IMR-90 (cell line): ENCODE data around the gene LRRTM4. TPM values are rescaled to one million over a fixed set of nuclear protein-coding genes. Genes with fewer than 3 reads are reported as not detected.

Experiments used
- ATAC-seq: fragments of 200-7000 bp; cut with Tn5 transposase; 2 replicates; pipeline ENCODE4 v1.9.1; 2020; ENCODE audit warnings: low read depth, mild to moderate bottlenecking, moderate library complexity
- BruUV-seq: library from RNA; stranded (reverse); fragments of 400-500 nt; replicated peaks from 2 replicates; lab custom pipeline; 2021; lab: Mats Ljungman, UMichigan
- CTCF ChIA-PET: fragments of 300-600 bp; formaldehyde crosslinking; extraction: SDS; loops from one replicate; lab custom pipeline; 2021; ENCODE audit warnings: antibody characterized with exemption; lab: Yijun Ruan, JAX
- POLR2A ChIA-PET: fragments of 300-600 bp; sonication (Branson Sonifier 250); formaldehyde crosslinking; loops from one replicate; lab custom pipeline; 2022; ENCODE audit warnings: antibody characterized with exemption; ENCODE audit not compliant: unreplicated experiment; lab: Charles Lee
- DNase-seq: peaks from one replicate; pipeline ENCODE4 v3.0.0; 2013
- H2AFZ ChIP-seq: replicated peaks from 2 replicates; pipeline ENCODE3; 2013; ENCODE audit warnings: low read length, mild to moderate bottlenecking; ENCODE audit not compliant: poor library complexity
- H2AK5ac ChIP-seq: 2 replicates; pipeline ENCODE4 v1.6.1; 2013; ENCODE audit warnings: low read depth, low read length, inconsistent platforms
- H2AK9ac ChIP-seq: replicated peaks from 2 replicates; pipeline ENCODE3; 2013; ENCODE audit warnings: mild to moderate bottlenecking, low read depth, low read length, moderate library complexity; ENCODE audit not compliant: poor library complexity
- H2BK120ac ChIP-seq: 2 replicates; pipeline ENCODE4 v1.6.1; 2013; ENCODE audit warnings: low read depth, low read length, inconsistent platforms
- H2BK15ac ChIP-seq: 3 replicates; pipeline ENCODE4 v1.6.1; 2013; ENCODE audit warnings: low read depth, low read length, inconsistent platforms
- H2BK20ac ChIP-seq: 2 replicates; pipeline ENCODE4 v1.6.1; 2013; ENCODE audit warnings: low read depth, mild to moderate bottlenecking, inconsistent platforms, low read length, moderate library complexity
- H2BK5ac ChIP-seq: 2 replicates; pipeline ENCODE4 v1.6.1; 2013; ENCODE audit warnings: mild to moderate bottlenecking, low read depth, low read length, inconsistent platforms; ENCODE audit not compliant: poor library complexity, severe bottlenecking
- H3K14ac ChIP-seq: replicated peaks from 2 replicates; pipeline ENCODE4 v1.6.1; 2013; ENCODE audit warnings: low read depth, low read length, inconsistent platforms
- H3K18ac ChIP-seq: 2 replicates; pipeline ENCODE4 v1.6.1; 2013; ENCODE audit warnings: low read depth, low read length, control low read depth
- H3K23ac ChIP-seq: 2 replicates; pipeline ENCODE4 v1.6.1; 2013; ENCODE audit warnings: low read depth, low read length, inconsistent platforms
- H3K27ac ChIP-seq: 2 replicates; pipeline ENCODE4 v1.5.1; 2013; ENCODE audit warnings: mild to moderate bottlenecking, control low read depth, low read length; ENCODE audit not compliant: insufficient read depth
- H3K27me3 ChIP-seq: 2 replicates; pipeline ENCODE4 v1.6.1; 2013; ENCODE audit warnings: low read length; ENCODE audit not compliant: control insufficient read depth, insufficient read depth
- H3K36me3 ChIP-seq: 2 replicates; pipeline ENCODE4 v1.6.1; 2013; ENCODE audit warnings: low read length, mixed read lengths; ENCODE audit not compliant: control insufficient read depth, insufficient read depth
- H3K4ac ChIP-seq: 2 replicates; pipeline ENCODE4 v1.6.1; 2013; ENCODE audit warnings: low read depth, low read length, inconsistent platforms
- H3K4me1 ChIP-seq: 2 replicates; pipeline ENCODE4 v1.6.1; 2013; ENCODE audit warnings: low read length, mixed read lengths; ENCODE audit not compliant: control insufficient read depth, insufficient read depth
- H3K4me2 ChIP-seq: 2 replicates; pipeline ENCODE4 v1.6.1; 2013; ENCODE audit warnings: low read depth, mild to moderate bottlenecking, control low read depth, low read length, moderate library complexity
- H3K4me3 ChIP-seq: 2 replicates; pipeline ENCODE4 v1.5.1; 2013; ENCODE audit warnings: low read depth, mild to moderate bottlenecking, control low read depth, low read length, moderate library complexity; ENCODE audit not compliant: insufficient read depth
- H3K56ac ChIP-seq: 2 replicates; pipeline ENCODE4 v1.6.1; 2013; ENCODE audit warnings: low read length, inconsistent platforms; ENCODE audit not compliant: insufficient read depth; ENCODE audit errors: extremely low read depth
- H3K79me1 ChIP-seq, 2 experiments: 2 replicates each; pipeline ENCODE4 v1.6.1; 2013; ENCODE audit warnings: low read length in 2 of 2, inconsistent platforms in 1 of 2, low read depth in 1 of 2
- H3K9ac ChIP-seq: 2 replicates; pipeline ENCODE4 v1.6.1; 2013; ENCODE audit warnings: low read depth, low read length, control low read depth
- H3K9me1 ChIP-seq: 2 replicates; pipeline ENCODE4 v1.6.1; 2013; ENCODE audit warnings: low read length, inconsistent platforms; ENCODE audit not compliant: insufficient read depth
- H3K9me3 ChIP-seq: 2 replicates; pipeline ENCODE4 v1.6.1; 2013; ENCODE audit warnings: low read length; ENCODE audit not compliant: control insufficient read depth, insufficient read depth
- H4K20me1 ChIP-seq: 2 replicates; pipeline ENCODE4 v1.6.1; 2013; ENCODE audit warnings: low read length, inconsistent platforms; ENCODE audit not compliant: insufficient read depth
- H4K5ac ChIP-seq: 2 replicates; pipeline ENCODE4 v1.6.1; 2013; ENCODE audit warnings: mild to moderate bottlenecking, low read depth, low read length, control low read depth
- H4K8ac ChIP-seq, 2 experiments: 2 replicates each; pipeline ENCODE4 v1.6.1; 2013; ENCODE audit warnings: low read depth in 2 of 2, low read length in 2 of 2, control low read depth in 1 of 2, inconsistent platforms in 1 of 2
- H4K91ac ChIP-seq: 2 replicates; pipeline ENCODE4 v1.6.1; 2013; ENCODE audit warnings: low read depth, low read length, inconsistent platforms; ENCODE audit not compliant: insufficient read depth
- BHLHE40 ChIP-seq: fragments of 150-350 bp; IDR thresholded peaks from 2 replicates; pipeline ENCODE4 v1.6.1; 2016; ENCODE audit warnings: mild to moderate bottlenecking, low read depth, low read length
- CEBPB ChIP-seq: IDR thresholded peaks from 2 replicates; pipeline ENCODE4 v1.6.1; 2012; ENCODE audit warnings: low read depth, low read length, improper control_type of control experiment
- CHD1 ChIP-seq: IDR thresholded peaks from 2 replicates; pipeline ENCODE4 v1.6.1; 2012; ENCODE audit warnings: low read depth, low read length, improper control_type of control experiment
- FOS ChIP-seq: fragments of 150-350 bp; IDR thresholded peaks from 2 replicates; pipeline ENCODE4 v1.6.1; 2016; ENCODE audit warnings: low read depth, low read length
- MAFK ChIP-seq: IDR thresholded peaks from 2 replicates; pipeline ENCODE4 v1.6.1; 2012; ENCODE audit warnings: low read depth, low read length, improper control_type of control experiment
- MAZ ChIP-seq: IDR thresholded peaks from 2 replicates; pipeline ENCODE4 v1.6.1; 2012; ENCODE audit warnings: low read depth, mild to moderate bottlenecking, low read length, improper control_type of control experiment, moderate library complexity, borderline replicate concordance
- MXI1 ChIP-seq: IDR thresholded peaks from 2 replicates; pipeline ENCODE4 v1.6.1; 2012; ENCODE audit warnings: low read depth, mild to moderate bottlenecking, low read length, moderate library complexity, borderline replicate concordance
- NFE2L2 ChIP-seq: fragments of 150-350 bp; IDR thresholded peaks from 2 replicates; pipeline ENCODE4 v1.6.1; 2016; ENCODE audit warnings: low read depth, mild to moderate bottlenecking, low read length
- POLR2A ChIP-seq: IDR thresholded peaks from 2 replicates; pipeline ENCODE4 v1.6.1; 2012; ENCODE audit warnings: mild to moderate bottlenecking, low read depth, low read length
- RAD21 ChIP-seq: IDR thresholded peaks from 2 replicates; pipeline ENCODE4 v1.6.1; 2012; ENCODE audit warnings: low read length, improper control_type of control experiment
- RCOR1 ChIP-seq: IDR thresholded peaks from 2 replicates; pipeline ENCODE4 v1.6.1; 2012; ENCODE audit warnings: mild to moderate bottlenecking, low read length, improper control_type of control experiment; ENCODE audit not compliant: insufficient replicate concordance
- RFX5 ChIP-seq: IDR thresholded peaks from 2 replicates; pipeline ENCODE4 v1.8.0; 2012; ENCODE audit warnings: low read depth, mild to moderate bottlenecking, low read length, moderate library complexity
- SMC3 ChIP-seq: fragments of 150-350 bp; IDR thresholded peaks from 2 replicates; pipeline ENCODE4 v1.6.1; 2016; ENCODE audit warnings: low read depth, mild to moderate bottlenecking, antibody characterized with exemption, low read length, moderate library complexity
- USF2 ChIP-seq: fragments of 150-350 bp; IDR thresholded peaks from 2 replicates; pipeline ENCODE4 v1.6.1; 2017; ENCODE audit warnings: mild to moderate bottlenecking, antibody characterized with exemption, low read length, low read depth
- WGBS, 2 experiments: methylation state at CpG; one replicate each; pipeline versions ENCODE4 v1.1.5 to v1.1.7; 2013; ENCODE audit warnings: missing lambda C conversion rate in 2 of 2; ENCODE audit not compliant: insufficient read length in 1 of 2; ENCODE audit errors: extremely low coverage in 2 of 2; 5-methylcytosine and 5-hydroxymethylcytosine counted together
- dilution Hi-C: fragments of 300-500 bp; cut with HindIII; formaldehyde crosslinking; loops from one replicate; pipeline ENCODE4 v1.14.3; 2018; ENCODE audit warnings: low sequenced_read_pairs; ENCODE audit not compliant: unreplicated experiment
- in situ Hi-C: fragments of 300-500 bp; cut with MboI; formaldehyde crosslinking; loops from 3 replicates; pipeline ENCODE4 v1.14.3; 2019; ENCODE audit warnings: low sequenced_read_pairs, inconsistent platforms, mixed read lengths
- intact Hi-C: fragments of 100-400 bp; cut with micrococcal nuclease; formaldehyde crosslinking; loops from 2 replicates; pipeline ENCODE4 v1.10.0; 2022
- polyA plus RNA-seq, 3 experiments: library from polyadenylated mRNA; depleted of rRNA; stranded (reverse); fragments of >200 nt; gene quantifications; 2 replicates each; pipeline ENCODE4 v1.2.3, GENCODE V29; 2012; ENCODE audit warnings: low replicate concordance in 1 of 3
- total RNA-seq: library from RNA; depleted of rRNA; stranded (reverse); fragments of >200 nt; gene quantifications from 2 replicates; pipeline ENCODE4 v1.2.3, GENCODE V29; 2012
- TF ChIP-seq, protein P1 (sequence below): fragments of 150-350 bp; IDR thresholded peaks from 2 replicates; pipeline ENCODE4 v1.6.1; 2016; ENCODE audit warnings: low read depth, mild to moderate bottlenecking, low read length, moderate library complexity, borderline replicate concordance
- TF ChIP-seq, protein P2 (sequence below): conservative IDR thresholded peaks from 2 replicates; pipeline ENCODE4 v1.5.1; 2012; ENCODE audit warnings: mild to moderate bottlenecking, low read depth, low read length, improper control_type of control experiment

The LRRTM4 gene
- total and polyA plus RNA-seq, 2 of the 4 experiments (the other 2 are of a cell fraction): not detected

- ChIA-PET POLR2A (no interaction called here), CTCF (no interaction called here)
- Histone ChIP-seq H3K14ac (no peak overlapping the region), H3K4ac (no peak overlapping the region), H4K91ac (no peak overlapping the region), H3K36me3 (no peaks in the 10 kb centered on the region), H2BK20ac (no peak overlapping the region), H2BK120ac (no peak overlapping the region), H3K23ac (no peak overlapping the region), H2AK5ac (no peak overlapping the region), H3K18ac (no peak overlapping the region), H3K4me3 (no peak overlapping the region), H3K9me1 (no peaks in the 10 kb centered on the region), H3K56ac (no peak overlapping the region), H3K4me1 (no peaks in the 10 kb centered on the region), H4K20me1 (no peaks in the 10 kb centered on the region), H3K27ac (no peak overlapping the region), H2BK15ac (no peak overlapping the region), H3K9me3 (peaks cover 7% of the 10 kb centered on the region; the same call in 1 of the 2 replicates), H3K27me3 (no peaks in the 10 kb centered on the region), H2AFZ (no peak overlapping the region), H3K9ac (no peak overlapping the region), H4K8ac (no peak overlapping the region), H2BK5ac (no peak overlapping the region), H4K5ac (no peak overlapping the region), H2AK9ac (no peak overlapping the region), H3K4me2 (no peak overlapping the region), H3K79me1 (no peaks in the 10 kb centered on the region)
- WGBS, 2 experiments: 80% methylated on average over 2 of the region's 6 CpGs; no CpG with 5 or more reads in 1 of the 2 experiments
- intact Hi-C loops: no loop called here
- ATAC-seq: no peak
- in situ Hi-C loops: no loop called here
- no peak for DNase-seq
- BruUV-seq: no TSS peak
- TF ChIP-seq RCOR1: no peak
- no peak for TF ChIP-seq NFE2L2
- TF ChIP-seq RFX5: no peak
- no peak for TF ChIP-seq SMC3
- TF ChIP-seq CHD1: no peak
- TF ChIP-seq USF2: no peak
- TF ChIP-seq FOS: no peak
- TF ChIP-seq MAFK: no peak
- no peak for TF ChIP-seq BHLHE40
- TF ChIP-seq, protein P1, sequence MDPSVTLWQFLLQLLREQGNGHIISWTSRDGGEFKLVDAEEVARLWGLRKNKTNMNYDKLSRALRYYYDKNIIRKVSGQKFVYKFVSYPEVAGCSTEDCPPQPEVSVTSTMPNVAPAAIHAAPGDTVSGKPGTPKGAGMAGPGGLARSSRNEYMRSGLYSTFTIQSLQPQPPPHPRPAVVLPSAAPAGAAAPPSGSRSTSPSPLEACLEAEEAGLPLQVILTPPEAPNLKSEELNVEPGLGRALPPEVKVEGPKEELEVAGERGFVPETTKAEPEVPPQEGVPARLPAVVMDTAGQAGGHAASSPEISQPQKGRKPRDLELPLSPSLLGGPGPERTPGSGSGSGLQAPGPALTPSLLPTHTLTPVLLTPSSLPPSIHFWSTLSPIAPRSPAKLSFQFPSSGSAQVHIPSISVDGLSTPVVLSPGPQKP: no peak
- TF ChIP-seq, protein P2, sequence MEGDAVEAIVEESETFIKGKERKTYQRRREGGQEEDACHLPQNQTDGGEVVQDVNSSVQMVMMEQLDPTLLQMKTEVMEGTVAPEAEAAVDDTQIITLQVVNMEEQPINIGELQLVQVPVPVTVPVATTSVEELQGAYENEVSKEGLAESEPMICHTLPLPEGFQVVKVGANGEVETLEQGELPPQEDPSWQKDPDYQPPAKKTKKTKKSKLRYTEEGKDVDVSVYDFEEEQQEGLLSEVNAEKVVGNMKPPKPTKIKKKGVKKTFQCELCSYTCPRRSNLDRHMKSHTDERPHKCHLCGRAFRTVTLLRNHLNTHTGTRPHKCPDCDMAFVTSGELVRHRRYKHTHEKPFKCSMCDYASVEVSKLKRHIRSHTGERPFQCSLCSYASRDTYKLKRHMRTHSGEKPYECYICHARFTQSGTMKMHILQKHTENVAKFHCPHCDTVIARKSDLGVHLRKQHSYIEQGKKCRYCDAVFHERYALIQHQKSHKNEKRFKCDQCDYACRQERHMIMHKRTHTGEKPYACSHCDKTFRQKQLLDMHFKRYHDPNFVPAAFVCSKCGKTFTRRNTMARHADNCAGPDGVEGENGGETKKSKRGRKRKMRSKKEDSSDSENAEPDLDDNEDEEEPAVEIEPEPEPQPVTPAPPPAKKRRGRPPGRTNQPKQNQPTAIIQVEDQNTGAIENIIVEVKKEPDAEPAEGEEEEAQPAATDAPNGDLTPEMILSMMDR: no peak
- no peak for TF ChIP-seq RAD21
- TF ChIP-seq MXI1: no peak
- no peak for TF ChIP-seq MAZ
- no peak for TF ChIP-seq CEBPB
- TF ChIP-seq POLR2A: no peak
- dilution Hi-C loops: no loop called here
Observed at GRCh38 chr2:76700894-76701293, 821.3 kb downstream of the LRRTM4 start.
